MCF 10A (cell line): ENCODE data around the gene PPFIA4. TPM values are rescaled to one million over a fixed set of nuclear protein-coding genes. Genes with fewer than 3 reads are reported as not detected.
"Not testable (repeated sequence)": the region's sequence is repeated elsewhere in the genome, so short reads cannot be mapped to it uniquely, and the experiment has no call there.

ENCODE experiments used
- BruUV-seq: library from RNA; stranded (reverse); fragments of 400-500 nt; replicated peaks from 2 replicates; lab custom pipeline; 2021; lab: Mats Ljungman, UMichigan
- CTCF ChIA-PET: fragments of 300-600 bp; sonication (Branson Sonifier 250); formaldehyde crosslinking; extraction: SDS; loops from one replicate; lab custom pipeline; 2021; ENCODE audit warnings: antibody characterized with exemption, inconsistent platforms; lab: Yijun Ruan, JAX
- POLR2A ChIA-PET: fragments of 300-600, 350-650 bp; sonication (Branson Sonifier 250); formaldehyde crosslinking; extraction: SDS; loops from one replicate; lab custom pipeline; 2020; ENCODE audit warnings: antibody characterized with exemption, inconsistent platforms; lab: Yijun Ruan, JAX
- DNase-seq: peaks from one replicate; pipeline ENCODE4 v3.0.0-alpha.2; 2018; ENCODE audit not compliant: unreplicated experiment
- H3K27ac Mint-ChIP-seq: one replicate; pipeline ENCODE4 v1.8.0; 2022; ENCODE audit warnings: mild to moderate bottlenecking, low read depth, mixed read lengths; ENCODE audit not compliant: unreplicated experiment
- H3K27me3 Mint-ChIP-seq: one replicate; pipeline ENCODE4 v1.8.0; 2022; ENCODE audit warnings: mixed read lengths; ENCODE audit not compliant: insufficient read depth, unreplicated experiment
- H3K36me3 Mint-ChIP-seq: one replicate; pipeline ENCODE4 v1.8.0; 2022; ENCODE audit warnings: mild to moderate bottlenecking, moderate library complexity, mixed read lengths; ENCODE audit not compliant: insufficient read depth, unreplicated experiment
- H3K4me1 Mint-ChIP-seq: one replicate; pipeline ENCODE4 v1.8.0; 2022; ENCODE audit warnings: mixed read lengths; ENCODE audit not compliant: insufficient read depth, unreplicated experiment
- H3K4me3 Mint-ChIP-seq: one replicate; pipeline ENCODE4 v1.8.0; 2022; ENCODE audit warnings: mild to moderate bottlenecking, moderate library complexity, mixed read lengths; ENCODE audit not compliant: unreplicated experiment
- H3K9me3 Mint-ChIP-seq: one replicate; pipeline ENCODE4 v1.8.0; 2022; ENCODE audit warnings: mixed read lengths; ENCODE audit not compliant: unreplicated experiment
- intact Hi-C: fragments of 100-400 bp; cut with micrococcal nuclease; formaldehyde crosslinking; loops from 2 replicates; pipeline ENCODE4 v1.14.1; 2022
- total RNA-seq: library from RNA; stranded (reverse); gene quantifications from 2 replicates; pipeline ENCODE4 v1.2.3, GENCODE V29; 2022
- TF ChIP-seq, protein P1 (sequence below): fragments of 200-600 bp; IDR thresholded peaks from one replicate; pipeline ENCODE4 v1.8.0; 2022; ENCODE audit warnings: antibody characterized with exemption, mild to moderate bottlenecking; ENCODE audit not compliant: unreplicated experiment

The PPFIA4 gene
- total RNA-seq, 1 experiment from 2014 or later: 0.16 TPM

DNA sequence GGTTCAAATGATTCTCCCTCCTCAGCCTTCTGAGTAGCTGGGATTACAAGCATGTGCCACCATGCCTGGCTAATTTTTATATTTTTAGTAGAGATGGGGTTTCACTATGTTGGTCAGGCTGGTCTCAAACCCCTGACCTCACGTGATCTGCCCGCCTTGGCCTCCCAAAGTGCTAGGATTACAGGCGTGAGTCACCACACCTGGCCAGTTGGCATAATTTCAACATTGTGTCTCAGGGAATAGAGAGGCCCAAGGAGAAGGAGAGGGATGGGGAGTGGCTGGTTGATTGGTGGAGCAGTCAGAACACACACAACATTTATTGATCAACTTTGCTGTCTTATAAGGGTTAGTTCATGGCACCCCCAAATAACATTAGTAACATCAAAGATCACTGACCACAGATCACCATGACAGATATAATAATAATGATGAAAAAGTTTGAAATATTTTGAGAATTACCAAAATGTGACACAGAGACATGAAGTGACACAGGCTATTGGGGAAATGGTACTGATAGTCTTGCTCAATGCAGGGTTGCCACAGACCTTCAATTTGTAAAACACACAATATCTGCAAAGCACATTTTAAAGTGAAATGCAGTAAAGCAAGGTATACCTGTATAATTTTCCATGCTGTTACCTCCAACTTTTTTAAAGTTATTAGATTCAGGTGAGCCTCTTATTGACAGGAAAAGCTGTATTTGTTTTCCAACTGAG lies 43.4 kb upstream of the PPFIA4 start:
- DNase-seq: peak; percentile 64
- Mint-ChIP-seq H3K4me1 (no peaks in the 10 kb centered on the region), H3K36me3 (no peaks in the 10 kb centered on the region), H3K4me3 (no peak overlapping the region), H3K27ac (no peak overlapping the region), H3K27me3 (peaks cover 30% of the 10 kb centered on the region), H3K9me3 (no peaks in the 10 kb centered on the region)
- TF ChIP-seq, protein P1, sequence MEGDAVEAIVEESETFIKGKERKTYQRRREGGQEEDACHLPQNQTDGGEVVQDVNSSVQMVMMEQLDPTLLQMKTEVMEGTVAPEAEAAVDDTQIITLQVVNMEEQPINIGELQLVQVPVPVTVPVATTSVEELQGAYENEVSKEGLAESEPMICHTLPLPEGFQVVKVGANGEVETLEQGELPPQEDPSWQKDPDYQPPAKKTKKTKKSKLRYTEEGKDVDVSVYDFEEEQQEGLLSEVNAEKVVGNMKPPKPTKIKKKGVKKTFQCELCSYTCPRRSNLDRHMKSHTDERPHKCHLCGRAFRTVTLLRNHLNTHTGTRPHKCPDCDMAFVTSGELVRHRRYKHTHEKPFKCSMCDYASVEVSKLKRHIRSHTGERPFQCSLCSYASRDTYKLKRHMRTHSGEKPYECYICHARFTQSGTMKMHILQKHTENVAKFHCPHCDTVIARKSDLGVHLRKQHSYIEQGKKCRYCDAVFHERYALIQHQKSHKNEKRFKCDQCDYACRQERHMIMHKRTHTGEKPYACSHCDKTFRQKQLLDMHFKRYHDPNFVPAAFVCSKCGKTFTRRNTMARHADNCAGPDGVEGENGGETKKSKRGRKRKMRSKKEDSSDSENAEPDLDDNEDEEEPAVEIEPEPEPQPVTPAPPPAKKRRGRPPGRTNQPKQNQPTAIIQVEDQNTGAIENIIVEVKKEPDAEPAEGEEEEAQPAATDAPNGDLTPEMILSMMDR: no peak
- ChIA-PET POLR2A (interaction anchor here (1.4 kb wide), 1 partner anchor 13 kb away, joined by 3 read pairs; no protein-coding TSS in a partner anchor), CTCF (interaction anchor here (0.8 to 1.4 kb wide), 2 partner anchors 16 to 23 kb away, joined by 3 to 7 read pairs; no protein-coding TSS in a partner anchor)
- BruUV-seq: no TSS peak
- intact Hi-C loops: no loop called here

GRCh38 chr1:202986120-202986519 lies 40.2 kb upstream of the PPFIA4 start:
- not testable (repeated sequence) for H3K27ac Mint-ChIP-seq

GRCh38 chr1:202987255-202987654 lies 39.0 kb upstream of the PPFIA4 start:
- BruUV-seq: no TSS peak
- no peaks in the 10 kb centered on the region for H3K4me1 Mint-ChIP-seq
- H3K4me3 Mint-ChIP-seq: no peak overlapping the region
- H3K9me3 Mint-ChIP-seq: peaks cover 8% of the 10 kb centered on the region
- no peak for DNase-seq
- no peaks in the 10 kb centered on the region for H3K36me3 Mint-ChIP-seq
- TF ChIP-seq, protein P1: no peak
- ChIA-PET POLR2A (interaction anchor here (1.0 to 1.6 kb wide), 3 partner anchors 10 to 21 kb away, joined by 4 to 6 read pairs (median 4); no protein-coding TSS in a partner anchor), CTCF (interaction anchor here (0.6 to 6.6 kb wide), 5 partner anchors 10 to 216 kb away, joined by 3 to 52 read pairs (median 4); no protein-coding TSS in a partner anchor)
- intact Hi-C loops: no loop called here
- no peak overlapping the region for H3K27ac Mint-ChIP-seq
- peaks cover 29% of the 10 kb centered on the region for H3K27me3 Mint-ChIP-seq

More at GRCh38 chr1:202986120-202986519, 40.2 kb upstream of the PPFIA4 start:
- H3K4me1 Mint-ChIP-seq, H3K4me3 Mint-ChIP-seq, intact Hi-C loops, H3K9me3 Mint-ChIP-seq, H3K36me3 Mint-ChIP-seq, BruUV-seq, DNase-seq, POLR2A ChIA-PET: not testable (repeated sequence)
- H3K27me3 Mint-ChIP-seq: peaks cover 18% of the 10 kb centered on the region
- CTCF ChIA-PET: interaction anchor here (0.6 to 1.6 kb wide), 3 partner anchors 11 to 281 kb away, joined by 3 to 5 read pairs (median 4); no protein-coding TSS in a partner anchor

DNA sequence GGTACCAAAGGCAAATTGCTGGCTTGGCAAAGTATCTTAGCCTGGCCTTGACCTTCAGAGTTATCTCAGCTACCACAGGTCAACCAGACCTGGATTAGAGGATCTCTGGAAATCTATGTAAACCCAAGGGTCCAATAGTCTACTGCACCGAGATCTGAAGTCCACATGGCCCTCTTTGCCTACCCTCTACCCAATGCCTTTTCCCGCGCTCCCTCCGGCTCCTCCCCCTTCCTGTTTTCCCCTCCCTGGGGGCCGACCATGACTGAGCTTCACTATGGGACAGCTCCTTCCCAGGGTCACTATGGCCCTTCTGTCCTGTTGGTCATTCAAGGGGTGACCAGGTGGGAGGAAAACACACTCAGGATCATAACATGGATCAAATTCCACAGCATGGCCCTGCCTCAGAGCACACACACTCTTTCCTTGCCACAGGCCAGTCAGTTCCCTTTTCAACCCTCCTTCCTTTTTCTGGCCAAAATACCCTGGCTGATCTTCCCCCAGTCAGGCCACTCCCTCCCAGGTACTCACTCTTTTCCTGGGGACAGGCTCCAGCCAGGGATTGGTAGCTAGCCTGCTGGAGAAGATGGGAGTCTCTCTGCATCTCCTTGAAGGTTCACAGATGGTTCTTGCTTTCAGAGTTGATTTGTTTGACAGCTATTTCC lies 38.2 kb upstream of the PPFIA4 start:
- H3K27me3 Mint-ChIP-seq: peaks cover 37% of the 10 kb centered on the region
- peaks cover 9% of the 10 kb centered on the region for H3K9me3 Mint-ChIP-seq
- H3K4me3 Mint-ChIP-seq: no peak overlapping the region
- TF ChIP-seq, protein P1: no peak
- no TSS peak for BruUV-seq
- ChIA-PET CTCF (interaction anchor here (0.6 to 6.6 kb wide), 6 partner anchors 11 to 269 kb away, joined by 3 to 52 read pairs (median 4); no protein-coding TSS in a partner anchor), POLR2A (interaction anchor here (1.0 to 2.0 kb wide), 6 partner anchors 9 to 21 kb away, joined by 3 to 7 read pairs (median 4); partner anchors contain the start of gene TMEM183A)
- H3K36me3 Mint-ChIP-seq: no peaks in the 10 kb centered on the region
- no peak overlapping the region for H3K27ac Mint-ChIP-seq
- intact Hi-C loops: no loop called here
- no peaks in the 10 kb centered on the region for H3K4me1 Mint-ChIP-seq
- DNase-seq: no peak
